Activated CD8-positive, alpha-beta memory T cell treated with anti-CD3 and anti-CD28 coated beads for 4 hours (primary cell): Measurements from ENCODE around the gene SLC22A6.
"Not testable (repeated sequence)": the region's sequence is repeated elsewhere in the genome, so short reads cannot be mapped to it uniquely, and the experiment has no call there.

Experiments used
- DNase-seq, 2 donors: peaks; one replicate each; pipeline ENCODE4 v3.0.0-alpha.2; 2020; ENCODE audit warnings: low read depth in 2 of 2

Gene SLC22A6

DNA sequence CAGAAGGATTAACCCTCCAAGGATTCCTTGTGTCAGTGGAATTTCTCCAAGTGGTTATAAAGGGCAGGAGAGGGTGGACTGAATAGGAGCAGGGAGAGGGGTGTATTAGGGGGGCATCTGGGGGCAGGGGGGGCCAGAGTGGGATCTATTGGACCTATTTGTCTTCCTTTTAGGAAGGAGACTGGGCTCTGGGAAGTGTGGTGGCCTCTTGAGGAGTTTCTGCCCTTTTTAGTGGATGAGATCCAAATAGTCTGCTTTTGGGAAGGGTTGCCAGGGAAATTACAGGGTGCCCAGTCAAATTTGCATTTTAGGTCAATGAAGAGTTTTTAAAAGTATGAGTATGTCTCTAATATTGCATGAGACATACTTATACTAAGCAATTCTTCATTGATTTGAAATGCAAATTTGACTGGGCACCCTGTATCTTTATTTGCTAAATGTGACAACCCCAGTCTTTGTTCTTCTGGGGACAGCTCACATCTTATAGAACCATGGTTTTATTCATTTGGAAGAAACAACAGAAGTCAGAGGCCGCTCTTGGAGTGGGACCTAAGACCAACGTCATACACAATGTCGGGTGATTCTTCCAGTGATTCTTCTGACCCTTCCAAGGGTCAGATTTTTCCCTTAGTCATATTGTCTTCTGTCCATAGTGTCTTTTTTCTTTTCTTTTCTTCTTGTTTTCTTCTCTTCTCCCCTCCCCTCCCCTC lies 429 bp upstream of the SLC22A6 start:
- no peak for DNase-seq

DNA sequence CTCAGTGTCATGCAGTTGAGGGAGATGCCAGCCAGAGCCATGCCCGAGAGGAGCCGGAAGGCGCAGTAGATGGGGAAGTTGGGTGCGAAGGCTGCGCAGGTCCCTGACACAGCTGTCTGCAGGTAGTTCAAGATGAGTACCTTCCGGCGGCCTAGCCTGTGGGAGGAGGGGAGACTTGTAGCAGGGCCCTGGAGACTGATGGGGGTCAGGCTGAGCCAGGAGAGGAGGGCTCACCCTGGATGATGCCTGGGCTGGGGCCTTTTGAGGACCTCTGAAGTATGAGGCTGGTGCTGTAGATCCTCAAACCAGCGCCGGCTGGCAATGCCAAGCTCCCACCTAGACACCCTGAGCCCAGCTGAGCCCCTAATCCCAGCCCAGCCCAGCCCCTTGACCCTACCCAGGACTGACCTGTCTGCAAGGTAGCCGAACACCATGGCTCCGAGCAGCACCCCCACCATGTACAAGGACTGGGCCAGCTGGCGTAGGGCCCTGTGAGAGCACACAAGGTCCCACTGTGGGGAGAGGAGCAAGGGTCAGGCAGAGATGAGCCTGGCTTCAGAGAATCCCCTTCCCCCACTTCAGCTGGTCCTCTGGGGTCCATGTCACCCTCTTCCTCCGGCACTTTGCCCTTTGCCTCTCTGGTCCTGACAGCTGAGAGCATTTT lies 1.1 kb downstream of the SLC22A6 start:
- DNase-seq = no peak

DNA sequence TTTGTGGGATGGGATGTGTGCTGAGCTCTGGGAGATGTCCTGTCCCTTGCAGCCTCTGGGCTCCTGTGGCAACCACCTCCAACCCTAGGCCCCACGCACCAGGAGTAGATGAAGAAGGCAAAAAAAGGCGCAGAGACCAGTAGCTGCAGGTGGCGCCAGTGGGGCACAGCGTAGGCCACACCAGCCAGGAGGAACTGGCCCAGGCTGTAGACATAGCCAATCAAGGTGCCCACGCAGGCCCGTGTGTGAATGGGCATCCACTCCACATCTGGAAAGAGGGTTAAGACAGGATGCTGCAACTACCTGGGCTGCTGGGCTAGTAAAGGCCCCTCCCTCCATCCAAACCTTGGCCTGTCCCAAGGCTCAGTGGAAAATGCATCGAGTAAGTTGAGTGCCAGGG lies 3.0 kb downstream of the SLC22A6 start:
- no peak for DNase-seq

DNA sequence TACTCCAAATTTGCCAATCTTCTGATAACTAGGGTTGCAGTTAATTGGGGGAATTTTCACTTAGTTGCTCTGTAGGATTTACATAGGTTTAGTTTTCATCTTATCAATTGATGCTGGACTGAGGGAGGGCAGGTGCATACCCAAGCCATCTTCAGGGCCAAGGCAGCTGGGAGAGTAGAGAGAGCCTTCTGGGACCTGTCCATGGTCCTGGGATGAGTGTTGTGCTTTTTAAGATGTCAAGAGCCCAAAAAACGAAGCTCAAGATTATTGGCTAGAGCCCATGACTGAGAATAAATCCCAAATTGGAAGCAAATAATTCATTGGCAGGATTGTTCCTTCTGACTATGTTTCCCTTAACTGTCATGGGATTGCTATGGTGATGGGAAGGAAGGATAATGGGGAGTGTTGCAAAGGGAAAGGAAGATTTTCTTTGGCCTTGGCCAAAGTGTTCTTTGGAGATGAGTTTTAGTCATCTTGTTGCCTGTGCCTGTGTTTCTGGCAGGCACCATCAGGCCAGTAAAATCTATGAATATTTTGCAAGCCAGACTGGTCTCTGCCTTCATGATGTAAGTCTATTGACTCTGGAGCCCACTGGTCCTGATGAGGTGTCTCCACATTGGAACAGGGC lies 4.5 kb downstream of the SLC22A6 start:
- no peak for DNase-seq

DNA sequence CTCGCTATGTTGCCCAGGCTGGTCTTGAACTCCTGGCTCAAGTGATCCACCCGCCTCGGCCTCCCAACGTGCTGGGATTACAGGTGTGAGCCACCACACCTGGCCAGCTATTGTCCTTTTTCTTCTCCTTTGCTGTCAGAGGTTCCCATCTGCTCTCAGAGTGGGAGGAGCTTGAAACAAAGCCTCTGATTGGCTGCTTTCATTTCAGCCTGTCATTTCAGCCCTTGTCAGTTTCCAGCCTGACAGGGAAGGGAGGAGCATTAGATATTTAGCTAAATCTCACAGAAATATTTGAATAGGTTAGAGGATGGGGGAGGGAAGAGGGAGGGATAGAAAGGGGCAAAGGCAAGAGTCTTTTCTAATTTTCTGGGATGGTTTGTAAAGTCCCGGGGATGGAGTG lies 8.7 kb downstream of the SLC22A6 start:
- DNase-seq = no peak

DNA sequence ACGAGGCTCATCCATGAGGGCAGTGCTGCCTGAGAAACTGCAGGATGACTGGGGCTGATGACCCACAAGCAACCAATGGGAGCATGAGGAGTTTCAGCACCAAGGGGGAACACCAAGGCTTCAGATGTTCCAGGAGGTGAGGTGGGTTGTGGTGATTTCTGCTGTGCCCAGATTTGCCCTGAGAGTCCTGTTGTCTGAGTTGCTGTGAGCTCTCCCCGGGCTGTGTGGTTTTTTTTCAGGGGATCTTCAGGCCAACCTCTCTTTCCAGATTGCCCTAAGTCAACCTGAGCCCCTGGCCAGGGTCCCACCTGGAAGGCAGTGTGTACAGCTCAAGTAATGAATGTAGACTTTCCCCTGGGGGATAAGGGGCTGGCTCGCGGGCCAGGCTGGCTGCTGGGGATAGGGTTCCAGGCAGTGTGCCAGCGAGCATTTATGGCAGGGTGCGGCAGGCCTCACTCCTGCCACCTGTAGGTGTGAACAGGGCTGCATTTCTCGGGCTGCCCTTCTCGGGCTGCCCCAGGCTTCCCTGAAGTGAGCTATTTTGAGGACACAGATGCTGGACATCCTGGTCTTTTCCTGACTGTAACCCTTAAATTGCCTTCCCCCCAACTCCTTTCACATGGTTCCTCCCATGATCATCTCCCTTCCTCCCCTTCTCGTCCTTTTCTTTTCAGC lies 9.8 kb downstream of the SLC22A6 start:
- DNase-seq = no peak

DNA sequence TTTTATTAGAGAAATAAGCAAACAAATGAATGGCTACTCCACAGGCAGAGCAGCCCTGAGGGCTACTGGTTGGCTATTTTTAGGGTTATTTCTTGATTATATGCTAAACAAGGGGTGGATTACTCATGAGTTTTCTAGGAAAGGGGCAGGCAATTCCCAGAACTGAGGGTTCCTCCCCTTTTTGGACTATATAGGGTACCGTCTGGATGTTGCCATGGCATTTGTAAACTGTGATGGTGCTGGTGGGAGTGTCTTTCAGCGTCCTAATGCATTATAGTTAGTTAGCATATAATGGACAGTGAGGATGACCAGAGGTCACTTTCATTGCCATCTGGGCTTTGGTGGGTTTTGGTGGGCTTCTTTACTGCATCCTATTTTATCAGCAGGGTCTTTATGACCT lies 19.2 kb downstream of the SLC22A6 start:
- DNase-seq = no peak

DNA sequence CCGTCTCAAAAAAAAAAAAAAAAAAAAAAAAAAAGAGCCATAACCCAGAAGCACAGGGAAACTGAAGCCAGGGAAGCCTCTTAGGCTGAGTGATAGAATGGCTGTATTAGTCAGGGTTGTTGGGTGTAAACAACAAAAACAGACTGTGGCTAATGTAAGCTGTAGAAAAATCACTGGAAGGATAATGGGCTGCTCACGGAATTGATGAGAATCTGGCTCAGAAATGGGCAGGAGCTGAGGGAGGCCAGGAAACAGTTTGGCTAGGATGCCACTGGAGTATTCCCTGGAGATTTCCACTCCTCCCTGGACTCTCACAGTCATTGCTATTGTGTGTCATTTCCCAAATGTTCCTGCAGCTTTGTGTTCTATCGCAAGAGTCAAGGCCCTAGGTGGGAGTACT lies 22.4 kb downstream of the SLC22A6 start:
- DNase-seq = no peak

DNA sequence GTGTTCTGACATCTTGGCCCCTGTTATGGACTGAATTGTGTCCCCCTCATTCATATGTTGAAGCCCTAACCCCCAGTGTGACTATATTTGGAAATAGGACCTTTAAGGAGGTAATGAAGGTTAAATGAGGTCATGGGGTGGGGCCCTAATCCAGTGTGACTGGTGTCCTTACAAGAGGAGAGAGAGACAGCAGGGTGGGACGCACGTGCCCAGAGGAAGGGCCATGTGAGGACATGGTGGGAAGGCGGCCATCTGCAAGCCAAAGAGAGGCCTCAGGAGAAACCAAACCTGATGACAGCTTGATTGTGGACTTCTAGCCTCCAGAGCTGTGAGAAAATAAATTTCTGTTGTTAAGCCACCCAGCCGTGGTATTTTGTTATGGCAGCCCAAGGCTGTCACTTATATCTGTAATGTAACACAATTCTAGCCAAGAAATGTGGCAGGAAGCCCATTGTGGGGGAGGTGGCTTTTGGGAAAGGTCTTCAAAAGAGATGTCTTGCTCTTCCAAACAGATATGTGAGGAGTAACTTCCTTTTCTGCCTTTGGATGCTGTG lies 23.7 kb downstream of the SLC22A6 start:
- DNase-seq = no peak

DNA sequence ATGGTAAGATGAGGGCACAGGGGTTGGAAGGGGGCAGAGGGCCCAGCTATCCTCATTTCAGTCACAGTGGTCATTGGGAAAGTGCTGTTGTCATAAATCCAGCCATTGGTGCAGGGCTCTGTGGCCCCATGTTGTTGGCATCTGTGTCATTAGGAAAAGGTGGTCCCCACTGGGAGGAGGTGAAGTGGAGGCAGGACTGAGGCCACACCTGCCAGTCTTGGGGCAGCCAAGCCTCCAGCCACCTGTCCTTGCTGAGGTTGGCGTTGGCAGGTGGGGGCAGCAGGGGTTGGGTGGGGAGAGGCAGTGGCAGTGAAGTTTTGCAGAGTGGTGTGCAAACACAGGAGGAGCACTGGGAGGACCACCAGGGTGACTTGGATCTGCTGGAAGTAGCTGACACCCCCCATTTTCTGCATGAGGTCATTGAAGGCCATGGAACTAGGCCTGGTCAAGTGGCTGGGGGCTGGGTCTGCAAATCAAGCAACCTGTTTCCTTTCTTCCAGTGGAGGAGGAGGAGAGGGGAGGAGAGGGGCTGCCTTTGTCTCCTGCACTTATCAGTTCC lies 25.3 kb downstream of the SLC22A6 start:
- no peak for DNase-seq

DNA sequence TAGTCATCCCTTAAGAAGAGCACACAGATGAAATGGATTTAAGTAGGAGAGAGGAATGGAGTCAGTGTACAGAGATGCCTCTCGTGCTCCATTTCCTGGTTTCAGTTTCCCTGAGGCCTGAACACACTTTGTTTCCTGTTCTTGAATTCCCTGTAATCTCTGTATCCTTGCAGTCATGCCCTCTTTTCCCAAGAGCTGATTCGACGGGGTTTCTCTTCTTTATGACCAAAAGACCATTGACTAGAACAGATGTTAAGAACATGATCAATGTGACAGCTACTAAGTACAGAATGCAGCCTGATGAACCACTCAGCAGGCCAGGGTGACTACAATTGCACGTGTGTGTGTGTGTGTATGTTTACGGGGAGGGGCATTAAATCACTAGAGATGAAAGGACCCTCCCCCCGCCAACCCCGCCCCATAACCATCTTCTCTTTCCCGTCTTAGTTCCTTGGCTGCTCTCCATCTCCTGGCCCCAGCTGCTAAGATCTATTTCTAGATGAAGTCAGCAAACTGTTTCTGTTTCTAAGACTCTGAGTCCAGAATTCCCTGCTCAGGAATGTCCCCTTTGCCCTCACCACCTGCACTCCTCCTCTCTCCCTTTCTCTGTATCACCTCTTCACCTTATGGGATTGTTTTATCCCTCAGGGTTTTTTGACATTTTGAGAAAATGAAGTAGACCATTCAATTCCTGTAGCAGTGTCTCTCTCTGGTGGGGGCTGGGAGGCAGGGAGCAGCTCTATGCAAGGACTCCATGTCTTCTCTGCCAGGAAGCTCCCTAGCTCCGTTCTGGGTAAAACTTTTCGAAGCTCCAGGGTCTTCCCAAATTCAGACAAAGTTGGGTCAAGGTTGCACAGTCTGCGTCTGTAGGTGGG lies 26.0 kb downstream of the SLC22A6 start:
- no peak for DNase-seq

DNA sequence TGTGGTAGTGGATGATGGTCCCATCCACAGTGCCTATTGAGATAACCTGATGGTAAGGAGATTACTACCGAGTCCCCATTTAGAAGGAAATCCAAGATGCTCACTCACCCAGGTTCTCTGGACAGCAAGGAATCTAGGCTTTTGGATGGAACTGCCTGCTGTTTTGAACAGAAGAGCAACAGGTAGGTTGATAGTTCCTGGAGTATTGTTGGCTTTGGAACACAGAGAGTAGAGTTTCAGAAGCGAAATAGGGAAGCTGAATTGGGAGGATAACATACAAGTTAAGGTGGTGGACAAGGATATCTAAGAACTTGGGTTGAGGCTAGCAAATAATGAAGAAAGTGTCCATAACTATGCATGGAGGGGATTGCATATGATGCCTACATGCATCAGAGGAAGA lies 27.6 kb downstream of the SLC22A6 start:
- no peak for DNase-seq

DNA sequence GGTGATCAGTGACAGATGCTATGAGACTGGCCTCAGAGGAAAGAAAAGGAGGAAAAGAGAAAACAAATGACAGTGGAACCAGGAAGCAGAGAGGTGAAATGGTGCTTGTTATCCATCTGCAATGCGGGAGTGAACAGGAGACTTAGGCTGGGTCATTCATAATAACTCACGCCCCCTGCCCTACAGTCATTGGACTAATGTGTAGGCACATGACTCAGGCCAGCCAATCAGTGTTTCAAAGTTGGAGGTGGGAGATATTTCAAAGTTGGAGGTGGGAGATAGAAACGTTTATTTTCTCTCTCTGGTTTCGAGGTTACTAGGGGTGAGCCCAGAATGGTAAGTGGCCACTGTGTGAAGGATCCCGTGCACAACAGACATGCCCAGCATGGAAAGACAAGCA lies 30.3 kb downstream of the SLC22A6 start:
- no peak for DNase-seq

DNA sequence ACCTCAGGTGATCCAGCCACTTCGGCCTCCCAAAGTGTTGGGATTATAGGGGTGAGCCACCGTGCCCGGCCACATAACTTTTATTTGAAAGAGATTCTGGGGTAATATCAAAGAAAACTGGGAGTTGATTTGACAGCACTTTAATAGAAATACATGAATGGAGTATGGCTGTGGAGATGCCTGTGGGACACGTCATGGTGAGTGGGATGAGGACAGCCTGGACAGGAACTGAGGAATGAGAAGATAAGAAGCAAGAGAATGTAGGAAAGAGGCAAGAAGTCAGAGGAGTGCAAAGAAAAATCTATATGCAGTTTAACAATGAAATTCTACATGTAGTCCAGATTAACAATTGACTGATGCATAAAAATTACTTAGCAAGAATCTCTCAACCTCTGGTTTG lies 31.0 kb downstream of the SLC22A6 start:
- no peak for DNase-seq

DNA sequence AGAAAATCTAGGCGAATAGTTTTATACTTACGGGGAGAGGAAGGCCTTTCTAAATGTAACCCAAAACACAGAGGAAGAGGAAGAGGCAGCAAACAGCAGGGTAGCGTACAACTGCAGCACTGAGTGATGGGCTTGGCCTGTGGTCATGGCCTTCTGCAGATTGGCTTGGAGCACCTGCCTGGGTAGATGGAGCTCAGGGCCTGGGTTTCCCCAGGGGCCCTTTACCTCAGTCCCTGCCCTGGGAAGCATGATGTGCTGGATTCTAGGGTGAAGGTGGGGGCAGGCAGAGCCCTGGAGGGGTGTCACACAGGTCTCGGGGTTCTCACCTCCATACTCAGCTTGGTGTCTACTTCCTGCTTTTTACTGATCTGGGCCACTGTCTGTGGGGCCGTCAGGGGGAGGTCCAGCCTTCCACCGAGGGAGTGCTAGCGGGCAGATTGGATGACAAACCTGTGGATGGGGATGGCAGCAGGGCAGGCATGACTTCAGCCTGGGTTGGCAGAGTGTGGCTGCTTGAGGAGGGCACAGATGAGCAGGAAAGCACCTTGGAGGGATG lies 35.9 kb downstream of the SLC22A6 start:
- no peak for DNase-seq

DNA sequence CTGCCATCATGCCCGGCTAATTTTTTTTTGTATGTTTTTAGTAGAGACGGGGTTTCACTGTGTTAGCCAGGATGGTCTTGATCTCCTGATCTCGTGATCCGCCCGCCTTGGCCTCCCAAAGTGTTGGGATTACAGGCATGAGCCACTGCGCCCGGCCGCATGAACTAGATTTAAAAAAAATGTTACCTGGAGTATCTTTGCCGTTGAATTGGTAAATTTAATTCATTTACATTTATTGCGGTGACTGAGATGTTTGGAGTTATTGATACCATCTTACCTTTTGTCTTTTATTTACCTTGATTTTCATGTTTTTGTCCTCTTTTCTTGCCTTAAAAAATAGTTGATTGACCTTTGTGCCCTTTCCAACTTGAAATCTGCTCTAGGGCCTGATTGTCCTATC lies 39.2 kb downstream of the SLC22A6 start:
- not testable (repeated sequence) for DNase-seq

DNA sequence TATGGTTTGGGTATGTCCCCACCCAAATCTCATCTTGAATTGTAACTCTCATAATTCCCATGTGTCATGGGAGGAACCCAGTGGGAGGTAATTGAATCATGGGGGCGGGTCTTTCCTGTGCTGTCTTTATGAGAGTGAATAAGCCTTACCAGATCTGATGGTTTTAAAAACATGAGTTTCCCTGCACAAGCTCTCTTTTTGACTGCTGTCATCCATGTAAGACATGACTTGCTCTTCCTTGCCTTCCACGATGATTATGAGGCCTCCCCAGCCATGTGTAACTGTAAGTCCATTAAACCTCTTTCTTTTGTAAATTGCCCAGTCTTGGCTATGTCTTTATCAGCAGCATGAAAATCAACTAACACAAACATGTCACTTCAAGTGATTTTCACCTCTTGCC lies 47.2 kb downstream of the SLC22A6 start:
- not testable (repeated sequence) for DNase-seq

DNA sequence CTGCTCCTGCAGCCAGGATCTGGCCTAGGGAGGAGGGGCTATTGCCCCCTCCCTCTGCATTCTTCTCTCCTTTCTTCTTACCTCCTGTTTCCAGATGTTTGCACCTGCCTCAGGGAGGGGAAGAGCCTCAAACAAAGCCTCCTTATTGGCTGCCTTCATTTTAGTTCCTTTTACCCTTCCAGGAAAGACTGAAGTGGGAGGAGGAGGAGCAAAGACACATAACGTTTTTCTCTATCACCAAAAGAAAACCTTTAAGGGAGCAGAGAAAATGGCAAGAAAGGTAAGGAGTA lies 50.3 kb downstream of the SLC22A6 start:
- no peak for DNase-seq

DNA sequence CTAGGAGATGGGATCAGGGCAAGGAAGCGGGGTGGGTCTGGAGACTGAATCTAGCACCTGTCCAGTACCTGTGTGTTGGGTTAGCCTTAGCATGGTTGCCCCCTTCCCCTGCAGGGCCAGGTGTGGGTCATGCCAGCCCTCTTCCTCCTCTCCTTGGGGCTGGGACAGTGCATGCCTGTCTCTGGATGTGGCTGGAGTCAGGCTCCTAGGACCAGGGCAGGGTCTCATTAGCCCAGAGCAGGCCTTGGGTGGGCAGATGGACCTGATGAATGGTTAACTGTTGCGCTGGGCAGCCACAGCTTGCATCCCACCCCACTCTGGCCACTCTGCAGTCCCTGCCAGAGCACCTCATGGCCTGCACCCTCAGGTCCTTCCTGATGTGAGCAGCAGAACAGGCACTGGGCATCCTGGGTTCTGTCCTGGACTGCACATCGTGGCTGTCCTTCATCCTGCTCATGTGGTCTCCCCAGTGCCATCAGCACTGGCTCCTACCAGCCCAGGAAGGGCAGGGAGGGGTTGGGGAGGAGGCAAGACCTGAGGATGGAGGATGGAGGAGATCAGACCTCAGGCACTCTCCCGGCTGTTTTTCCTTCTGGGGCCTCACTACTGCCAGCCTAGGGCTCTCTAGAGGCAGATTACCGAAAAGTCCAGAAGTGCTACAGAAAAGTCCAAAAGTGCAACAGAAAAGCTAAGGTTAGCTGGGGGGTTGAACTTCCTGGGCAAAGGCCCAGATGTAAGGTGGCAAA lies 50.8 kb downstream of the SLC22A6 start:
- no peak for DNase-seq

DNA sequence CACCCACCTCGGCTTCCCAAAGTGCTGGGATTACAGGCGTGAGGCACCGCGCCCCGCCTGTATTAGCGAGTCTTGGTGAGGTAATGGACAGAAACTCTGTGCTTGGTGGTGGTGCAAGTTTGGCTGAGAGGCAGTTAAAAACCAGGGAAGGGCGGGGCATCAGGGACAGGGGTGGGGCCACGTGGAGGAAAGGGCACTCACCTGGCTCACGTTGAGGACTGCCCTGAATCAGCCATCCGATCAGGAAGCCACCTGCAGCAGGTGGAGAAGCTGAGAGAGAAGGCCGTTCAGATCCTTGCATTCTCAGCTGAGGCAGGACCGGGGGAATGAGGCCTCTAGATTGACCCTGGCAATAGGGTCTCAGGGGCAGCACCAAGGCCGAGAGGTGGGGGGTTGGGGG lies 51.5 kb downstream of the SLC22A6 start:
- DNase-seq = no peak
